Neural crest cell (in vitro differentiated cells): ENCODE data around the gene CLSTN2. TPM values are rescaled to one million over a fixed set of nuclear protein-coding genes. Genes with fewer than 3 reads are reported as not detected.

Experiments used
- DNase-seq: peaks from one replicate; pipeline ENCODE4 v3.0.0; 2021; ENCODE audit warnings: low read depth, mixed read lengths, low spot score
- H3K27ac Mint-ChIP-seq: one replicate; pipeline ENCODE4 v1.8.0; 2021; ENCODE audit warnings: mild to moderate bottlenecking, mixed read lengths; ENCODE audit not compliant: unreplicated experiment
- H3K27me3 Mint-ChIP-seq: 2 replicates; pipeline ENCODE4 v1.8.0; 2021; ENCODE audit warnings: low read depth, mild to moderate bottlenecking, mixed read lengths
- H3K36me3 Mint-ChIP-seq: 2 replicates; pipeline ENCODE4 v1.8.0; 2021; ENCODE audit warnings: low read depth, mild to moderate bottlenecking, mixed read lengths
- H3K4me1 Mint-ChIP-seq: 2 replicates; pipeline ENCODE4 v1.8.0; 2021; ENCODE audit warnings: mixed read lengths
- H3K4me3 Mint-ChIP-seq: one replicate; pipeline ENCODE4 v1.8.0; 2021; ENCODE audit warnings: mild to moderate bottlenecking, mixed read lengths
- H3K9me3 Mint-ChIP-seq: 2 replicates; pipeline ENCODE4 v1.8.0; 2021; ENCODE audit warnings: mixed read lengths
- CTCF ChIP-seq: fragments of 200-600 bp; sonication (generic); conservative IDR thresholded peaks from 2 replicates; pipeline ENCODE4 v1.5.0; 2021; ENCODE audit warnings: antibody characterized with exemption, mild to moderate bottlenecking
- total RNA-seq: library from RNA; stranded (reverse); gene quantifications from 2 replicates; pipeline ENCODE4 v1.2.1, GENCODE V29; 2021

Gene CLSTN2
- total RNA-seq, 1 donor from 2014 or later = 1.9 TPM

GRCh38 chr3:140391061-140391460 is 456.1 kb downstream of the CLSTN2 start:
- TF ChIP-seq CTCF = no peak
- Mint-ChIP-seq H3K4me1 (peaks cover 4% of the 10 kb centered on the region), H3K36me3 (no peaks in the 10 kb centered on the region), H3K9me3 (no peaks in the 10 kb centered on the region), H3K27me3 (no peaks in the 10 kb centered on the region), H3K4me3 (no peak overlapping the region), H3K27ac (peak overlapping the region; percentile 75)
- no peak for DNase-seq

GRCh38 chr3:140394488-140395133 is 459.6 kb downstream of the CLSTN2 start:
- Mint-ChIP-seq H3K4me3 (no peak overlapping the region), H3K27me3 (no peaks in the 10 kb centered on the region), H3K27ac (no peak overlapping the region), H3K9me3 (no peaks in the 10 kb centered on the region), H3K4me1 (peaks cover 4% of the 10 kb centered on the region), H3K36me3 (no peaks in the 10 kb centered on the region)
- no peak for TF ChIP-seq CTCF
- no peak for DNase-seq

GRCh38 chr3:140395134-140396075 is 460.4 kb downstream of the CLSTN2 start:
- Mint-ChIP-seq H3K27ac (no peak overlapping the region), H3K4me1 (peaks cover 4% of the 10 kb centered on the region), H3K27me3 (no peaks in the 10 kb centered on the region), H3K4me3 (no peak overlapping the region), H3K9me3 (no peaks in the 10 kb centered on the region), H3K36me3 (no peaks in the 10 kb centered on the region)
- no peak for DNase-seq
- TF ChIP-seq CTCF = no peak

- Mint-ChIP-seq H3K4me1 (peaks cover 1% of the 10 kb centered on the region), H3K36me3 (no peaks in the 10 kb centered on the region), H3K27ac (no peak overlapping the region), H3K9me3 (no peaks in the 10 kb centered on the region), H3K4me3 (no peak overlapping the region), H3K27me3 (no peaks in the 10 kb centered on the region)
- no peak for TF ChIP-seq CTCF
- DNase-seq = no peak
Observed at GRCh38 chr3:140396110-140396509, 461.1 kb downstream of the CLSTN2 start.

- no peaks in the 10 kb centered on the region for H3K4me1 Mint-ChIP-seq
- no peak overlapping the region for H3K4me3 Mint-ChIP-seq
- no peak for TF ChIP-seq CTCF
- H3K27me3 Mint-ChIP-seq = no peaks in the 10 kb centered on the region
- no peak overlapping the region for H3K27ac Mint-ChIP-seq
- H3K9me3 Mint-ChIP-seq = no peaks in the 10 kb centered on the region
- DNase-seq = no peak
- H3K36me3 Mint-ChIP-seq = no peaks in the 10 kb centered on the region
Observed at GRCh38 chr3:140397847-140398246, 462.9 kb downstream of the CLSTN2 start.
